Frontal cortex (tissue), 4 donors: ENCODE results near the gene FBXW2. TPM values are rescaled to one million over a fixed set of nuclear protein-coding genes. Genes with fewer than 3 reads are reported as not detected.
A peak's percentile ranks its signal among the peaks of the same experiment; 100 is the strongest.

Experiments used
- DNase-seq, 2 donors: peaks; one replicate each; pipeline ENCODE4 v3.0.0; 2012; ENCODE audit warnings: low spot score in 2 of 2
- FAIRE-seq: peaks from 2 replicates; lab custom pipeline; 2012; peaks lifted over from hg19 to GRCh38; lab: Jason Lieb, UNC
- total RNA-seq: library from RNA; depleted of rRNA; stranded (reverse); fragments of >200 nt; gene quantifications from one replicate; pipeline ENCODE4 v1.2.3, GENCODE V29; 2014
- donor health status: control.
- donor health status: control.
- donor health status: control.

FBXW2 gene
- total RNA-seq, 1 donor from 2014 or later: 39.9 TPM

DNA sequence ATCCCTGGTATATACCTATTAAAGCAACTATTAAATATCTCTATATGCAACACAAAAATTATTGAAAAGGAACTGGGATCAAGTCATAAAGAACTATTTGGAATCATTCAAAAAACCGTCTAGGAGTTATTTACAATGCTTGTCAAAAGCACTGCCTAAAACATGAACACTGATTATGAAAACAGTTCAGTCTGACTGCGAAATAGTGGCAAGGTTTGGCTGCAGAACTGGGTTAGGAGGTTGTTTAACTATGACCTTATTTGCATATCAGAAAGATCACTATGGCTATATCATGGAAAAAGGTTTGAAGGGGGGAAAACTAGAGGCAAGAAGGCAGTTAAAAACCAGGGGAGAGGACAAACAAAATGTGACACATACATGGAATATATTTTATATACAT is 12.0 kb downstream of the FBXW2 start:
- FAIRE-seq: no peak
- no peak for DNase-seq

- DNase-seq: no peak
- no peak for FAIRE-seq
Observed at GRCh38 chr9:120780367-120780766, 12.8 kb downstream of the FBXW2 start.

GRCh38 chr9:120779227-120779626 is 14.0 kb downstream of the FBXW2 start:
- no peak for FAIRE-seq
- no peak for DNase-seq

GRCh38 chr9:120778758-120779157 is 14.5 kb downstream of the FBXW2 start:
- no peak for DNase-seq
- no peak for FAIRE-seq

GRCh38 chr9:120777229-120777628 is 16.0 kb downstream of the FBXW2 start:
- no peak for DNase-seq
- FAIRE-seq: no peak

DNA sequence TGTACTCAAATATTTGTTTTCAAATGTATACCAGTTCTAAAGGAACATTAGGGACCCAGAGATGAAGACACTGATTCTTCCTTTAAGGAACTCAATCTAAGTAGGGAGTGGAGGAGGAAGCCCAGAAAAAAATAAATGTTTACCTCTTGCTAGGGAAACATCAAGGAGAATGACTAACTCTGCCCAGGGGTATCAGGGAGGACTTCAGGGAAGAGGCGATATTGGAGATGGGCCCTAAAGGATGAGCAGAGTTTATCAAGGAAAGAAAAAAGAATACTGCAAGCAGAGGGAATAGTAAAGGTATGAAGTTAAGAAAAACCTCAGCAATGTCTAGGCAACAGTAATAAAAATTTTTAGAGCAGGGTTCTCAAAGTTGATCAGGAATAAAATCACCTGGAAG is 16.4 kb downstream of the FBXW2 start:
- FAIRE-seq (no peak), DNase-seq (no peak)

- DNase-seq (no peak), FAIRE-seq (no peak)
Observed at GRCh38 chr9:120775859-120776258, 17.4 kb downstream of the FBXW2 start.

DNA sequence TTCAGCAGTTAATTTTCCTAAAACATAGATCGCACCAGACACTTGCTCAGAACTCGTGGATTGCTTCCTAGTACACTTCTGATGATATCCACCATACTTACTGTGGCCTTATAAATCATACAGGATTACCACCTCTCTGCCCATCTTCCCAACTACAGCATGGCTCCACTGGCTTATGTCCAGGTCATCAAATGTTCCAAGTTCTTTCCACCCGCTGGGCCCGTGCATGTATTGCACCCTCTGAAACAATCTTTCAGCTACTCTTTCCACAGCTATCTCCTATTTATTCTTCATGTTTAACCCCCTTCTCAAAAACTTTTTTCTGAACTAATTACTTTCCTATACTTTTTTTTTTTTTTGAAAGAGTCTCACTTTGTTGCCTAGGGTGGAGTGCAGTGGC is 18.5 kb downstream of the FBXW2 start:
- DNase-seq (no peak), FAIRE-seq (no peak)

- no peak for DNase-seq
- FAIRE-seq: no peak
Observed at GRCh38 chr9:120773256-120773655, 20.0 kb downstream of the FBXW2 start.

DNA sequence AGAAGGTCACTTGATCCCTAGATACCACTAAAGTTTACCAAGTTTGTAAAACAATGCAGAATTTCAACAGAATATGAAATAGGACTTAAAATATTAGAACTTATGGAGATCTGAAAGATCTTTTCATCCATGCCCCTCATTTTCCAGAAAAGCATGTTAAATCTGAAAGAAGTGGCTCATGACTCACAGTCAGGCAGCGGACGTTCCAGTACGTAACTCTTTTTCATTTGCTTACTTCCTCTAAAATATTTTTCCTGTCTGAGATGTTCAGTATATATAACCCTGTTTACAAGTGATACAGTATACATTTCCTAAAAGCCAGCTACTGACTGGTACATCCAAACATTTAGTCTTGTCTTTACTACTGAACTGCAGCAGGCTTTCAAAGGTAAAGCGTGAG is 22.3 kb downstream of the FBXW2 start:
- DNase-seq (no peak), FAIRE-seq (no peak)

GRCh38 chr9:120768886-120769285 is 24.3 kb downstream of the FBXW2 start:
- no peak for DNase-seq
- FAIRE-seq: no peak

DNA sequence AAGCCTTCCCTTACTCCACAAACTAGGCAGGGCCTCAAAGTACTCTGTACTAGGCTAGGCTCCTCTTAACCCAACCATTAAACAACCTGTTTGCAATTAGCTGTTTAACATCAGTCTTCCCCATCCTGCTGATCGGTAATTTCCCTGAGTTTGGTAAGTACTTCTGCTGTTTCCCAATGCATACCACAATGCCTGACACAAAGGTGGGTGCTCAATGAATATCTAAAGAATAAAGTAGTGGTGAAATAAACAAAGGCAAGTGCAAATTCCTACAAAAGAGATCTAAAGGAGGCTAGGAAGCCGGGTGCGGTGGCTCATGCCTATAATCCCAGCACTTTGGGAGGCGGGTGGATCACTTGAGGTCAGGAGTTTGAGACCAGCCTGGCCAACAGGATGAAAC is 25.0 kb downstream of the FBXW2 start:
- FAIRE-seq: no peak

DNA sequence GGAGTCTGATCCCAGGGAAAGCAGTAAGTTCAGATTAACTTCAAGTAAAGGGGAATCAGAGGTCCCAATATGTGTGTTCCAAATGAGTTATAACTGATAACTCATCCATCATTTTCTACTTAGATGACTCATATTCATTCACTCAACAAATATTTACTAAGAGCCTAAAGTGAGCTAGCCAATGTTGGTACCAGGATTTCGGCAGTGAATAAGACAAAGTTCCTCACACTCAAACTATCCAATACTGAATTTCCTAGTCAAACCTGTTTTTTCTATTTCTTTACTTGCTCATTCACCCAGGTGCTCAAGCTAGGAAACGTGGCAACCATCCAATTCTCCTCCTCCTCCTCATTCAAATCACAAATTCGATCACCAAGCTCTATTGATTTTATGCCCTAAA is 25.8 kb downstream of the FBXW2 start:
- no peak for DNase-seq
- no peak for FAIRE-seq

More for the DNA sequence above, 25.0 kb downstream of the FBXW2 start:
- DNase-seq: no peak

- DNase-seq: no peak
- no peak for FAIRE-seq
Observed at GRCh38 chr9:120765910-120766425, 27.2 kb downstream of the FBXW2 start.

- DNase-seq: no peak
- no peak for FAIRE-seq
Observed at GRCh38 chr9:120764476-120764875, 28.7 kb downstream of the FBXW2 start.

DNA sequence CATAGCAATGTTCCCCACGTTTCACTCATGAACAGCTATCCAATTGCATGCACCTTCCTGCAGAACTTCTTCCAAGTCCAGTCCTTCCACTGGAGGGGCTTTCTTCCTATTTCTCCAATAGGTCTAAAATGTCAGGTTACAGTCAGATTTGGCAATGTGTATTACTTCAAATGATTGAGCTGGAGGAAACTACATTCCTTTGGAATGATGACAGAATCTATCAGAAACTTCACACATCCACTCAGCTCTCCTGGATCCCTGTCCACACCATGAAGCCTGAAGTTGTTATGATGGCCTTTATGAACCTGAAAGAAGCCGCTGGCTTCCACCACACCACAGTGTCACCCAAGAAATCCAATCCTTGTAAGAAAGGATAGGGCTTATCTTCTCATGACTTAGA is 32.2 kb downstream of the FBXW2 start:
- no peak for DNase-seq
- FAIRE-seq: no peak

- FAIRE-seq (no peak), DNase-seq (no peak)
Observed at GRCh38 chr9:120759755-120760400, 33.3 kb downstream of the FBXW2 start.

- DNase-seq (no peak), FAIRE-seq (no peak)
Observed at GRCh38 chr9:120758544-120758943, 34.7 kb downstream of the FBXW2 start.

DNA sequence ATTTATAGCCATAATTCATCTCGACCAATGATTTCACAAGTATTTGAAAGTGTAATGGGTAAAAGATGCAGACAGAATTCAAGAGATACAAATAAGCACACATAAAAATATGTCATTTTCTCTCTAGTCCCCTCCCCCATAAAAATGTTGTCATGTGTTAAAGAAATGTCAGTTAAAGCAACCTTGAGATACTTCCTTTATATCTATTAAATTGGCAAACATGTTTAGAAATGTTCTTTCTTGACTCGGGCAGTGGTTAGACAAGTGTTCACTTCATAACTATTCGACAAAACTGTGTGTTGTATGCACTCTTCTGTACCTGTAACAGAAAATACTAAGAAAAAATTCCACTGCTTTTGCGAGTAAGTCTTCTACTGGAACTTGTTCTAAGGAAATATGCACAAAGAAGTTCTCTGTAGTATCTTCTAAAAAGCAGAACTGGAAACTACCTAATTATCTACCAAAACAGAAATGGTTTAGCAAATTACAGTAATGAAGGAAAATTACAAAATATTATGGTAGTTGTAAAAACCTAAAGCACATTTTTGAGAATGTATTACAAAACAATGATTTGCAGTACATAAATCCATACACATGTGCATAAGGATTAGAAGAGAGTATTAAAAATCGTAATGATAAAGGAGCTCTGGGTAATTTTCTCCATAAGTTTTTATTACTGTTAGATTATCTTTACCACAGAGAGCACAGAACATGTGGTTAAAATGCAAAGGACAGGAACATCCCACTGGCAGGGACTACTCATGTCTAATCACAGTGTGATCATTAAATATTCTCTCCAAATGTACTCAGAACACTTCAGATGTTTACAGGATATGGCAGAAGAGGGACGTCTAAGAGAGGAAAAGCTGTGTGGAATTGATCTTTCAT is 35.9 kb downstream of the FBXW2 start:
- FAIRE-seq: no peak
- DNase-seq: no peak

GRCh38 chr9:120756531-120756930 is 36.7 kb downstream of the FBXW2 start:
- no peak for FAIRE-seq
- no peak for DNase-seq

- no peak for FAIRE-seq
- DNase-seq: peak; percentile 47 to 49
Observed at GRCh38 chr9:120755810-120756434, 37.3 kb downstream of the FBXW2 start.
